ENCODE results near the gene ZNF552.

ZNF552 gene

GRCh38 chr19:57776764-57777296 is 37.9 kb downstream of the ZNF552 start:
- DNase-seq (ENCODE audit: low spot score): no peak

DNA sequence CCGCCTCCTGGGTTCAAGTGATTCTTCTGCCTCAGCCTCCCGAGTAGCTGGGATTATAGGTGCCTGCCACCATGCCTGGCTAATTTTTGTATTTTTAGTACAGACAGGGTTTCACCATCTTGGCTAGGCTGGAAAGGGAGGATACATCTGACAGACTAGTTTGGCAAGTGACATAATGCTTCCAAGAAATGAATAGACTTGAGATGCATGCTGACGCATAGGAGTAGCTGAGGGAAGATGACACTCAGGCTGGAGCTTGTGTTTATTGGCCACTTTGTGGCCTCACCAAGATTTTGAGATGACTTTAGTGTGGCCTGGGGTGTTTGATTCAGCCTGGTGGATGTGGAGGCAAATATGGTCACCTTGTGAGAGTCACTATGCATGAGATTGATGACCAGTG is 41.2 kb downstream of the ZNF552 start:
- DNase-seq (ENCODE audit: low spot score): no peak

GRCh38 chr19:57771417-57771816 is 43.3 kb downstream of the ZNF552 start:
- DNase-seq (ENCODE audit: low spot score): no peak

GRCh38 chr19:57769345-57770131 is 45.2 kb downstream of the ZNF552 start, which contains the start of gene ZNF586:
Gene ZNF586, plus strand, starts transcription at chr19:57769676. Its CDS starts 167 bp downstream, at chr19:57769843.
- DNase-seq (ENCODE audit: low spot score): peak; percentile 97

- no peak for DNase-seq (ENCODE audit: low spot score)
Measured at GRCh38 chr19:57759096-57759495, 55.6 kb downstream of the ZNF552 start.

- DNase-seq (ENCODE audit: low spot score): no peak
Measured at GRCh38 chr19:57757941-57758340, 56.8 kb downstream of the ZNF552 start.

All from AG08395 (cell line).